Liver (tissue), 9 donors: ENCODE measurements around the gene RIC1. TPM values are rescaled to one million over a fixed set of nuclear protein-coding genes. Genes with fewer than 3 reads are reported as not detected.

Source experiments
- DNase-seq: peaks from one replicate; pipeline ENCODE4 v3.0.0-alpha.2; 2017; ENCODE audit warnings: low spot score
- H3K27ac ChIP-seq, 2 donors: one replicate each; pipeline ENCODE4 v1.7.0; 2013; ENCODE audit warnings: inconsistent platforms in 2 of 2, low read length in 2 of 2, control low read depth in 1 of 2, low read depth in 1 of 2, mild to moderate bottlenecking in 1 of 2
- H3K27me3 ChIP-seq, 4 donors: one replicate each; pipeline versions ENCODE4 v1.6.1 to v1.7.0; 2013; ENCODE audit warnings: low read length in 3 of 4, inconsistent platforms in 1 of 4, mild to moderate bottlenecking in 1 of 4, moderate library complexity in 1 of 4; ENCODE audit not compliant: control insufficient read depth in 4 of 4, insufficient read depth in 4 of 4
- H3K36me3 ChIP-seq, 4 donors: one replicate each; pipeline versions ENCODE4 v1.6.1 to v1.7.0; 2013; ENCODE audit warnings: low read length in 3 of 4, mild to moderate bottlenecking in 3 of 4, low read depth in 1 of 4, moderate library complexity in 1 of 4; ENCODE audit not compliant: control insufficient read depth in 4 of 4, insufficient read depth in 3 of 4
- H3K4me1 ChIP-seq, 4 donors: one replicate each; pipeline versions ENCODE4 v1.6.1 to v1.7.0; 2013; ENCODE audit warnings: low read length in 3 of 4, mild to moderate bottlenecking in 3 of 4, moderate library complexity in 1 of 4; ENCODE audit not compliant: control insufficient read depth in 4 of 4, insufficient read depth in 4 of 4
- H3K4me3 ChIP-seq, 3 donors: one replicate each; pipeline versions ENCODE4 v1.6.1 to v1.7.0; 2013; ENCODE audit warnings: low read length in 3 of 3, control low read depth in 1 of 3, low read depth in 1 of 3, mild to moderate bottlenecking in 1 of 3
- H3K9ac ChIP-seq, 2 donors: one replicate each; pipeline ENCODE4 v1.7.0; 2013; ENCODE audit warnings: low read length in 2 of 2, mild to moderate bottlenecking in 2 of 2, moderate library complexity in 2 of 2, control low read depth in 1 of 2, low read depth in 1 of 2
- H3K9me3 ChIP-seq, 4 donors: one replicate each; pipeline versions ENCODE4 v1.6.1 to v1.7.0; 2013; ENCODE audit warnings: low read length in 3 of 4; ENCODE audit not compliant: control insufficient read depth in 4 of 4
- EGR1 ChIP-seq, 2 donors: IDR thresholded peaks; 2 replicates each; pipeline ENCODE4 v1.6.1; 2016 to 2018; ENCODE audit warnings: antibody characterized with exemption in 2 of 2, low read depth in 2 of 2
- FOXA1 ChIP-seq: IDR thresholded peaks from 2 replicates; pipeline ENCODE4 v1.6.1; 2016; ENCODE audit warnings: antibody characterized with exemption
- FOXA2 ChIP-seq: IDR thresholded peaks from 2 replicates; pipeline ENCODE4 v1.6.1; 2016; ENCODE audit warnings: antibody characterized with exemption
- GABPA ChIP-seq, 2 donors: IDR thresholded peaks in 1 of 2; conservative IDR thresholded peaks in 1 of 2; 2 replicates each; pipeline ENCODE4 v1.6.1; 2016; ENCODE audit warnings: antibody characterized with exemption in 2 of 2, mild to moderate bottlenecking in 1 of 2, moderate library complexity in 1 of 2
- HNF4A ChIP-seq, 2 donors: conservative IDR thresholded peaks; 2 replicates each; pipeline ENCODE4 v1.6.1; 2016; ENCODE audit warnings: antibody characterized with exemption in 2 of 2, mild to moderate bottlenecking in 2 of 2
- JUND ChIP-seq, 2 donors: IDR thresholded peaks; 2 replicates each; pipeline ENCODE4 v1.6.1; 2016; ENCODE audit warnings: antibody characterized with exemption in 2 of 2
- NR2F2 ChIP-seq: IDR thresholded peaks from 2 replicates; pipeline ENCODE4 v1.6.1; 2016; ENCODE audit warnings: antibody characterized with exemption
- RAD21 ChIP-seq, 2 donors: IDR thresholded peaks; 2 replicates each; pipeline ENCODE4 v1.6.1; 2016; ENCODE audit warnings: antibody characterized with exemption in 2 of 2, mild to moderate bottlenecking in 2 of 2
- RXRA ChIP-seq, 2 donors: IDR thresholded peaks; 2 replicates each; pipeline ENCODE4 v1.6.1; 2017 to 2018; ENCODE audit warnings: antibody characterized with exemption in 2 of 2, mild to moderate bottlenecking in 1 of 2
- SP1 ChIP-seq: IDR thresholded peaks from 2 replicates; pipeline ENCODE4 v1.6.1; 2018; ENCODE audit warnings: antibody characterized with exemption, mild to moderate bottlenecking
- TAF1 ChIP-seq: conservative IDR thresholded peaks from 2 replicates; pipeline ENCODE4 v1.6.1; 2016; ENCODE audit warnings: antibody characterized with exemption, mild to moderate bottlenecking
- YY1 ChIP-seq: IDR thresholded peaks from 2 replicates; pipeline ENCODE4 v1.6.1; 2016; ENCODE audit warnings: antibody characterized with exemption, mild to moderate bottlenecking
- WGBS: extraction: QIAGEN DNeasy Blood & Tissue Kit; methylation state at CpG from one replicate; pipeline ENCODE4 v1.1.7; 2013; 5-methylcytosine and 5-hydroxymethylcytosine counted together
- polyA plus RNA-seq, 2 donors: library from polyadenylated mRNA; stranded (reverse) in 1 of 2; unstranded in 1 of 2; fragments of 200-250 nt in 1 of 2; fragments of >200 nt in 1 of 2; fragmentation: Nextera tagmentation in 1 of 2; extraction: Ambion mirVana in 1 of 2; gene quantifications; one replicate each; pipeline versions ENCODE4 v1.2.1 to v1.2.3, GENCODE V29; 2013 to 2015
- total RNA-seq, 2 donors: library from RNA; depleted of rRNA; stranded (reverse); fragments of >200 nt; gene quantifications; one replicate each; pipeline ENCODE4 v1.2.3, GENCODE V29; 2014
- TF ChIP-seq, protein P1 (sequence below): IDR thresholded peaks from 2 replicates; pipeline ENCODE4 v1.6.1; 2016; ENCODE audit warnings: antibody characterized with exemption, mild to moderate bottlenecking
- TF ChIP-seq, protein P2 (sequence below): IDR thresholded peaks from 2 replicates; pipeline ENCODE4 v1.6.1; 2016; ENCODE audit warnings: antibody characterized with exemption
- TF ChIP-seq, protein P3 (sequence below): IDR thresholded peaks from 2 replicates; pipeline ENCODE4 v1.6.1; 2016; ENCODE audit warnings: antibody characterized with exemption
- donor health status: healthy.
- donor health status: healthy.
- donor health status: healthy.
- donor health status: healthy.
- donor health status: healthy.

Gene RIC1
- total and polyA plus RNA-seq, 4 donors = 4.1 to 25.8 (median 9.8) TPM

DNA sequence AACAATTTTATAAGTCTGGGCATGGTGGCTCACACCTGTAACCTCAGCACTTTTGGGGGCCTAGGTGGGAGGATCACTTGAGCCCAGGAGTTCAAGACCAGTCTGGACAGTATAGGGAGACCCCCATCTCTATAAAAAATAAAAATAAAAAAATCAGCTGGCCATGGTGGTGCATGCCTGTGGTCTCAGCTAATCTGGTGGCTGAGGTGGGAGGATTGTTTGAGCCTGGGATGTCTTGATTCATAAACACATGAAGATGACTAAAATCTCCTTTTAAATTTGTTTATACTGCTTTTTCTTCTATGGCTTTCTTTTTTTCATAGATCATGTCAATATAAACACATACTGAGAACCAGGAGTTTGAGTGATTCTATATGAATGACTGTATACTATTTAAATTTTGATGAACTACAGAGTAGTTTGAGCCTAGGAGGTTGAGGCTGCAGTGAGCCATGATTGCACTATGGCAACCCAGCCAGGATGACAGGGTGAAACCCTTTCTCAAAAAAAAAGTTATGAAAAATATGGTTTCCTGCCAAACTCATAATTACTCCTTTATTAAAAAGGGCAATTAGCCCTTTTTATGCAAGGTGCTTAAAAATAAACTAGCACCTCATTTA lies 14.2 kb downstream of the RIC1 start:
- Histone ChIP-seq H3K36me3 (no peaks in the 10 kb centered on the region), H3K27ac (no peak overlapping the region), H3K4me1 (peaks cover 0 to 4% (median 0%) of the 10 kb centered on the region in 4 donors), H3K9ac (no peak overlapping the region), H3K27me3 (no peaks in the 10 kb centered on the region), H3K9me3 (no peaks in the 10 kb centered on the region), H3K4me3 (no peak overlapping the region)
- DNase-seq = no peak
- TF ChIP-seq TAF1 = no peak

- Histone ChIP-seq H3K27ac (no peak overlapping the region), H3K36me3 (no peaks in the 10 kb centered on the region), H3K4me1 (peaks cover 0 to 4% (median 0%) of the 10 kb centered on the region in 4 donors), H3K27me3 (no peaks in the 10 kb centered on the region), H3K9me3 (no peaks in the 10 kb centered on the region), H3K9ac (no peak overlapping the region), H3K4me3 (no peak overlapping the region)
- TF ChIP-seq NR2F2 (no peak), HNF4A (conservative IDR thresholded peaks at IDR 0.05) (no peak), SP1 (no peak), EGR1 (IDR thresholded peaks at IDR 0.05; ENCODE audit: low read depth in 2 of 2) (no peak), TAF1 (no peak), RAD21 (IDR thresholded peaks at IDR 0.05) (no peak), GABPA (IDR thresholded peaks at IDR 0.05 in 1 of 2, conservative IDR thresholded peaks at IDR 0.05 in 1 of 2) (no peak), FOXA1 (no peak), JUND (IDR thresholded peaks at IDR 0.05) (no peak), RXRA (IDR thresholded peaks at IDR 0.05) (no peak), YY1 (no peak), FOXA2 (no peak)
- TF ChIP-seq, protein P1, sequence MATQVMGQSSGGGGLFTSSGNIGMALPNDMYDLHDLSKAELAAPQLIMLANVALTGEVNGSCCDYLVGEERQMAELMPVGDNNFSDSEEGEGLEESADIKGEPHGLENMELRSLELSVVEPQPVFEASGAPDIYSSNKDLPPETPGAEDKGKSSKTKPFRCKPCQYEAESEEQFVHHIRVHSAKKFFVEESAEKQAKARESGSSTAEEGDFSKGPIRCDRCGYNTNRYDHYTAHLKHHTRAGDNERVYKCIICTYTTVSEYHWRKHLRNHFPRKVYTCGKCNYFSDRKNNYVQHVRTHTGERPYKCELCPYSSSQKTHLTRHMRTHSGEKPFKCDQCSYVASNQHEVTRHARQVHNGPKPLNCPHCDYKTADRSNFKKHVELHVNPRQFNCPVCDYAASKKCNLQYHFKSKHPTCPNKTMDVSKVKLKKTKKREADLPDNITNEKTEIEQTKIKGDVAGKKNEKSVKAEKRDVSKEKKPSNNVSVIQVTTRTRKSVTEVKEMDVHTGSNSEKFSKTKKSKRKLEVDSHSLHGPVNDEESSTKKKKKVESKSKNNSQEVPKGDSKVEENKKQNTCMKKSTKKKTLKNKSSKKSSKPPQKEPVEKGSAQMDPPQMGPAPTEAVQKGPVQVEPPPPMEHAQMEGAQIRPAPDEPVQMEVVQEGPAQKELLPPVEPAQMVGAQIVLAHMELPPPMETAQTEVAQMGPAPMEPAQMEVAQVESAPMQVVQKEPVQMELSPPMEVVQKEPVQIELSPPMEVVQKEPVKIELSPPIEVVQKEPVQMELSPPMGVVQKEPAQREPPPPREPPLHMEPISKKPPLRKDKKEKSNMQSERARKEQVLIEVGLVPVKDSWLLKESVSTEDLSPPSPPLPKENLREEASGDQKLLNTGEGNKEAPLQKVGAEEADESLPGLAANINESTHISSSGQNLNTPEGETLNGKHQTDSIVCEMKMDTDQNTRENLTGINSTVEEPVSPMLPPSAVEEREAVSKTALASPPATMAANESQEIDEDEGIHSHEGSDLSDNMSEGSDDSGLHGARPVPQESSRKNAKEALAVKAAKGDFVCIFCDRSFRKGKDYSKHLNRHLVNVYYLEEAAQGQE = no peak
- TF ChIP-seq, protein P2, sequence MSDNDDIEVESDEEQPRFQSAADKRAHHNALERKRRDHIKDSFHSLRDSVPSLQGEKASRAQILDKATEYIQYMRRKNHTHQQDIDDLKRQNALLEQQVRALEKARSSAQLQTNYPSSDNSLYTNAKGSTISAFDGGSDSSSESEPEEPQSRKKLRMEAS = no peak
- TF ChIP-seq, protein P3, sequence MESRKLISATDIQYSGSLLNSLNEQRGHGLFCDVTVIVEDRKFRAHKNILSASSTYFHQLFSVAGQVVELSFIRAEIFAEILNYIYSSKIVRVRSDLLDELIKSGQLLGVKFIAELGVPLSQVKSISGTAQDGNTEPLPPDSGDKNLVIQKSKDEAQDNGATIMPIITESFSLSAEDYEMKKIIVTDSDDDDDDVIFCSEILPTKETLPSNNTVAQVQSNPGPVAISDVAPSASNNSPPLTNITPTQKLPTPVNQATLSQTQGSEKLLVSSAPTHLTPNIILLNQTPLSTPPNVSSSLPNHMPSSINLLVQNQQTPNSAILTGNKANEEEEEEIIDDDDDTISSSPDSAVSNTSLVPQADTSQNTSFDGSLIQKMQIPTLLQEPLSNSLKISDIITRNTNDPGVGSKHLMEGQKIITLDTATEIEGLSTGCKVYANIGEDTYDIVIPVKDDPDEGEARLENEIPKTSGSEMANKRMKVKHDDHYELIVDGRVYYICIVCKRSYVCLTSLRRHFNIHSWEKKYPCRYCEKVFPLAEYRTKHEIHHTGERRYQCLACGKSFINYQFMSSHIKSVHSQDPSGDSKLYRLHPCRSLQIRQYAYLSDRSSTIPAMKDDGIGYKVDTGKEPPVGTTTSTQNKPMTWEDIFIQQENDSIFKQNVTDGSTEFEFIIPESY = no peak
- WGBS = 93% methylated on average over 1 of the region's 1 CpG
- DNase-seq = no peak
Measured at GRCh38 chr9:5644501-5644900, 15.6 kb downstream of the RIC1 start.
